ENCODE data around the gene LEF1.

The LEF1 gene

DNA sequence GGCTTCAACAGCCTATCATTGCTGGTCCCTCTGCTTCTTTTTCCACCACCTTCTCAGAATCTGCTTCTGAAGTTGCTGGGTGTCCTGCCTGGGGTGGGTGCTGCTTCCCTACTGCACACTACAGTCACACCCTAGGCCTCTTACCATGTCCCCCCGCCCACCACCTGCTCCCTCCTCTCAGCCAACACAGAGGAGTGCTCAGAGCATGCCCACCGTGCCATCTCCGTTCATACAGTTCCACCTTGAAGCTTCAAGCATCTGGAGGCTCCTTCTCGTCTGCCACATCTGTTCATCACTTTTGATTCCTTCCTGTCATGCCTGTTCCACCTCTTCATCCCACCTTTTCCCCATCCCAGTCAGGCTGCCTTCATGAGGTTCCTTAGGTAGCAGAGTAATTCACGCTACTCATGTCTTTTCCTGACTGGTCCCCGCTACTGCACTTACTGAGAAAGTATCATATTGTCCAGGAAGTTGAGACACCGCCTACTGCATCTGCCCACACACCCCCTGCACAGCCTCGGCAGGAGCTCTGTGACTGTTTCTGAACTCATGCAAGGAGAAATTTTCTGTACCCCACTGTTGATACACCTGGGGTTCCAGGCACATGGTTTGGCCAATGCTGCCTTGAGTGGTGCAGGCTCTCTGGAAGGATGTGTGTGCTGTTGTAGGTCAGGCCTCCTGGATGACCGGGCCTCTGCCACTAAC lies 139.6 kb downstream of the LEF1 start:
- TF ChIP-seq CTCF (IDR thresholded peaks at IDR 0.05; ENCODE audit: control insufficient read depth, insufficient read depth, low read depth, low read length, missing control alignments), result no peak
- no peak overlapping the region for H3K4me3 ChIP-seq (ENCODE audit: control insufficient read depth, low read depth, low read length)
- no peak for DNase-seq (ENCODE audit: low read depth)

GRCh38 chr4:108024878-108025165 lies 143.9 kb downstream of the LEF1 start:
- no peak overlapping the region for H3K4me3 ChIP-seq (ENCODE audit: control insufficient read depth, low read depth, low read length)
- TF ChIP-seq CTCF (IDR thresholded peaks at IDR 0.05; ENCODE audit: control insufficient read depth, insufficient read depth, low read depth, low read length, missing control alignments), result no peak
- no peak for DNase-seq (ENCODE audit: low read depth)

DNA sequence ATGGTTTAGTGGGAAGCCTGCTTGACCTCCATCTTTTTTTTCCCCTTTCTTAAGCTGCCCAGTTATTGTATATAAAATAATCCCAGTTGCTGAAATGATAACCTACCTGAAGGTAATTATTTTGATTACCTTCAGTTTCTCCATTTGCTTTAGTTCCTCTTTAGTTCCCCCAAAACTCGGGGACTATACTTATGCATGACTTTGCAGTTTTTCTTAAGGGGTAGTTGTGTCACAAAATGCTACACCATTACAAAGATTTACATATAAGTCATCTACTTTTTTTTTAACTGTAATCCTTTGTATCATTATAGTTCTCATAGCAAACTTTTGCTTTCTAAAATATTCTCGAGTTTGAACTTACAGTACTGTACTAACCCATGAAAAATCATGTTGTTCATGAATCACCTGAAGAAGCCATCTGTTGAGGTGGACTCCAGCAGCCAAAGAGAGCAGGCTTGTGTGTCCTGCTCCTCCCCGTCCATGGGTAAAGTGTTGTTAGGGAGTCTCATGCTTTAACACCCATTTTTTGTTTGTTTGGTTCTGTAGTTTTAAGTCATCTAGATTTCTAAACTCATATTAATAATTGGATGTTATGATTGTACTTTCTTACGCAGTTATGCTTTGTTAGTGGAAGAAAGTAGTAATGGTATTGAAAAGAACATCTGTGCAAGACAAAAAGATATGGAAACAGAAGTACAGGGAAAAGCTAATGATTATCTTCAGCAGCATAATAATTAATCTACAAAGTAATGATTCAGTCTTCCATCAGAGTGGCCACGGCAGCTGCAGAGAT lies 144.5 kb downstream of the LEF1 start:
- no peak for DNase-seq (ENCODE audit: low read depth)
- H3K4me3 ChIP-seq (ENCODE audit: control insufficient read depth, low read depth, low read length), result no peak overlapping the region
- TF ChIP-seq CTCF (IDR thresholded peaks at IDR 0.05; ENCODE audit: control insufficient read depth, insufficient read depth, low read depth, low read length, missing control alignments), result no peak

DNA sequence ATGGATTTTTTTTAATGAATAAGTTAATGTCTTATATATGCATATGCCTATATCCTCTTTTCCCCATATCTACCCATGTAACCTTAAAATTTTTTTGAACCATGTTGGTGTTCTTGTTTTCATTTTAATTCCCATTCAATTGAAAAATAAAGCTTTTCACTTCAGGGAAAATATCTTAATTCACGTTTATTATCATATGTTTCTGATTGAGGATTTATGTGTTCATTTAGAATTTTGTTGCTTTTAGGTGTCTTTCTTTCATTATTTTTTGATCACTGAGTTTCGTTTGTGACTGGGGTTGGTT lies 149.9 kb downstream of the LEF1 start:
- H3K4me3 ChIP-seq (ENCODE audit: control insufficient read depth, low read depth, low read length), result no peak overlapping the region
- TF ChIP-seq CTCF (IDR thresholded peaks at IDR 0.05; ENCODE audit: control insufficient read depth, insufficient read depth, low read depth, low read length, missing control alignments), result no peak
- no peak for DNase-seq (ENCODE audit: low read depth)

GRCh38 chr4:108018040-108018883 lies 150.5 kb downstream of the LEF1 start:
- DNase-seq (ENCODE audit: low read depth), result peak; percentile 56
- no peak overlapping the region for H3K4me3 ChIP-seq (ENCODE audit: control insufficient read depth, low read depth, low read length)
- TF ChIP-seq CTCF (IDR thresholded peaks at IDR 0.05; ENCODE audit: control insufficient read depth, insufficient read depth, low read depth, low read length, missing control alignments), result peak; percentile 92

DNA sequence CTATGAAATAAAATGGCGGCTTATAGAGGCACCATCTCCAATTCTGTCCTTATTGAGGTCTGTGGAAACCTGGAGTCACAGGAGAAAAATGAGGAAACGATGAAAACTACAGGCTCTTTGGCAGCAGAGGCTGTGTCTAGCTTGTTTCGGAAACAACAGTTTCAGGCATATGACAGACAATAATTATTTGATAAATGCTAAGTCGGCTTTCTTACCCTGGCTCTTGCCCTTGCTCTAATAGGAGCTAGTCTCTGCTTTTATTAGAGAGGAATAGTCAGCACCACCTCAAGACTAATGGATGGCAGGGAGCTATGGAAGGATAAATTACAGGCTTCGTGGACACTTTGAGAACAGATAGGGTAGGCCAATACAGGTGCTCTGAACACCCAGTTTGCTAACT lies 154.8 kb downstream of the LEF1 start:
- no peak for DNase-seq (ENCODE audit: low read depth)
- TF ChIP-seq CTCF (IDR thresholded peaks at IDR 0.05; ENCODE audit: control insufficient read depth, insufficient read depth, low read depth, low read length, missing control alignments), result no peak

More for the DNA sequence above, 154.8 kb downstream of the LEF1 start:
- no peak overlapping the region for H3K4me3 ChIP-seq (ENCODE audit: control insufficient read depth, low read depth, low read length)
